ENCODE results near the gene EDN3. TPM values are rescaled to one million over a fixed set of nuclear protein-coding genes. Genes with fewer than 3 reads are reported as not detected.
"Not testable (repeated sequence)": the region's sequence is repeated elsewhere in the genome, so short reads cannot be mapped to it uniquely, and the experiment has no call there.

EDN3 gene
- total and polyA plus RNA-seq, 4 donors: 0.12 to 3.6 (median 0.31) TPM

- peaks cover 0 to 9% (median 5%) of the 10 kb centered on the region in 5 donors for H3K4me1 ChIP-seq (ENCODE audit: control insufficient read depth in 5 of 5, insufficient read depth in 5 of 5, low read length in 5 of 5)
- H3K27ac ChIP-seq (ENCODE audit: low read depth in 1 of 2, low read length in 1 of 2): no peak overlapping the region
- no peak for ATAC-seq (ENCODE audit: insufficient read depth, low FRiP score)
- peaks cover 0 to 4% (median 2%) of the 10 kb centered on the region in 3 donors for H3K27me3 ChIP-seq (ENCODE audit: control insufficient read depth in 3 of 3, insufficient read depth in 3 of 3, low read length in 2 of 3)
- no peak for TF ChIP-seq CTCF (IDR thresholded peaks at IDR 0.05; ENCODE audit: control extremely low read depth, extremely low read depth)
- H3K36me3 ChIP-seq (ENCODE audit: control insufficient read depth in 4 of 4, insufficient read depth in 4 of 4, low read length in 4 of 4): no peaks in the 10 kb centered on the region
- H3K9me3 ChIP-seq (ENCODE audit: control insufficient read depth in 4 of 4, insufficient read depth in 3 of 4, low read length in 3 of 4): peaks cover 0 to 2% (median 0%) of the 10 kb centered on the region in 4 donors
- no peak overlapping the region for H3K9ac ChIP-seq (ENCODE audit: insufficient read depth in 1 of 2, low read length in 2 of 2)
- no peak for DNase-seq
- no peak overlapping the region for H3K4me3 ChIP-seq
- 91% methylated on average over 7 of the region's 7 CpGs for WGBS, 2 donors
Observed at GRCh38 chr20:59334651-59335300, 34.4 kb downstream of the EDN3 start.

- H3K27ac ChIP-seq (ENCODE audit: low read depth in 1 of 2, low read length in 1 of 2): no peak overlapping the region
- 89 to 90% methylated on average over 4 of the region's 4 CpGs for WGBS, 2 donors
- H3K36me3 ChIP-seq (ENCODE audit: control insufficient read depth in 4 of 4, insufficient read depth in 4 of 4, low read length in 4 of 4): no peaks in the 10 kb centered on the region
- H3K9ac ChIP-seq (ENCODE audit: insufficient read depth in 1 of 2, low read length in 2 of 2): no peak overlapping the region
- no peak for TF ChIP-seq CTCF (IDR thresholded peaks at IDR 0.05; ENCODE audit: control extremely low read depth, extremely low read depth)
- H3K4me1 ChIP-seq (ENCODE audit: control insufficient read depth in 5 of 5, insufficient read depth in 5 of 5, low read length in 5 of 5): peaks cover 0 to 9% (median 5%) of the 10 kb centered on the region in 5 donors
- ATAC-seq (ENCODE audit: insufficient read depth, low FRiP score) (no peak), DNase-seq (no peak)
- H3K27me3 ChIP-seq (ENCODE audit: control insufficient read depth in 3 of 3, insufficient read depth in 3 of 3, low read length in 2 of 3): peaks cover 0 to 4% (median 2%) of the 10 kb centered on the region in 3 donors
- H3K9me3 ChIP-seq (ENCODE audit: control insufficient read depth in 4 of 4, insufficient read depth in 3 of 4, low read length in 3 of 4): peaks cover 0 to under 1% (median 0%) of the 10 kb centered on the region in 4 donors
- H3K4me3 ChIP-seq: no peak overlapping the region
Observed at GRCh38 chr20:59335377-59335776, 35.0 kb downstream of the EDN3 start.

- ATAC-seq (ENCODE audit: insufficient read depth, low FRiP score) (no peak), DNase-seq (no peak)
- H3K9ac ChIP-seq (ENCODE audit: insufficient read depth in 1 of 2, low read length in 2 of 2): no peak overlapping the region
- H3K4me3 ChIP-seq: no peak overlapping the region
- no peaks in the 10 kb centered on the region for H3K9me3 ChIP-seq (ENCODE audit: control insufficient read depth in 4 of 4, insufficient read depth in 3 of 4, low read length in 3 of 4)
- no peak for TF ChIP-seq CTCF (IDR thresholded peaks at IDR 0.05; ENCODE audit: control extremely low read depth, extremely low read depth)
- peaks cover 0 to 7% (median 2%) of the 10 kb centered on the region in 3 donors for H3K27me3 ChIP-seq (ENCODE audit: control insufficient read depth in 3 of 3, insufficient read depth in 3 of 3, low read length in 2 of 3)
- WGBS, 2 donors: 66 to 77% methylated on average over 5 of the region's 5 CpGs
- H3K27ac ChIP-seq (ENCODE audit: low read depth in 1 of 2, low read length in 1 of 2): no peak overlapping the region
- no peaks in the 10 kb centered on the region for H3K36me3 ChIP-seq (ENCODE audit: control insufficient read depth in 4 of 4, insufficient read depth in 4 of 4, low read length in 4 of 4)
- peaks cover 0 to 5% (median 4%) of the 10 kb centered on the region in 5 donors for H3K4me1 ChIP-seq (ENCODE audit: control insufficient read depth in 5 of 5, insufficient read depth in 5 of 5, low read length in 5 of 5)
Observed at GRCh38 chr20:59336540-59336939, 36.1 kb downstream of the EDN3 start.

- ATAC-seq (ENCODE audit: insufficient read depth, low FRiP score); H3K27me3 ChIP-seq (ENCODE audit: control insufficient read depth in 3 of 3, insufficient read depth in 3 of 3, low read length in 2 of 3); H3K9me3 ChIP-seq (ENCODE audit: control insufficient read depth in 4 of 4, insufficient read depth in 3 of 4, low read length in 3 of 4); DNase-seq; H3K27ac ChIP-seq (ENCODE audit: low read depth in 1 of 2, low read length in 1 of 2); H3K4me3 ChIP-seq; H3K4me1 ChIP-seq (ENCODE audit: control insufficient read depth in 5 of 5, insufficient read depth in 5 of 5, low read length in 5 of 5); H3K36me3 ChIP-seq (ENCODE audit: control insufficient read depth in 4 of 4, insufficient read depth in 4 of 4, low read length in 4 of 4); H3K9ac ChIP-seq (ENCODE audit: insufficient read depth in 1 of 2, low read length in 2 of 2): not testable (repeated sequence)
- 53 to 96% methylated on average over 2 to 5 of the region's 8 CpGs for WGBS, 2 donors
Observed at GRCh38 chr20:59338444-59338843, 38.0 kb downstream of the EDN3 start.
